CD4-positive, alpha-beta T cell (primary cell): Measurements from ENCODE around the gene WWOX. TPM values are rescaled to one million over a fixed set of nuclear protein-coding genes. Genes with fewer than 3 reads are reported as not detected.

Source experiments
- ATAC-seq: fragments of 200-7000 bp; cut with Tn5 transposase; one replicate; pipeline ENCODE4 v1.10.0; 2022; ENCODE audit warnings: mild to moderate bottlenecking; ENCODE audit not compliant: poor library complexity
- CTCF ChIA-PET: fragments of 350-600 bp; sonication (Branson Sonifier 250); formaldehyde crosslinking; loops from one replicate; lab custom pipeline; 2021; ENCODE audit warnings: antibody characterized with exemption, inconsistent platforms; lab: Charles Lee
- POLR2A ChIA-PET: fragments of 350-600 bp; sonication (Branson Sonifier 250); formaldehyde crosslinking; loops from one replicate; lab custom pipeline; 2021; ENCODE audit warnings: antibody characterized with exemption, inconsistent platforms; lab: Charles Lee
- DNase-seq, 14 experiments: peaks; one replicate each; pipeline ENCODE4 v3.0.0-alpha.2; 2013 to 2020; ENCODE audit warnings: mixed read lengths in 2 of 14
- H3K27ac ChIP-seq, 2 donors: one replicate each; pipeline versions ENCODE4 v1.5.1 to v1.7.0; 2013; ENCODE audit warnings: low read length in 2 of 2, low read depth in 1 of 2, mild to moderate bottlenecking in 1 of 2
- H3K27me3 ChIP-seq, 2 experiments: 1 replicate in 1 of 2; 2 replicates in 1 of 2; pipeline versions ENCODE4 v1.6.1 to v1.7.0; 2013; ENCODE audit warnings: low read length in 2 of 2, control low read depth in 1 of 2, mild to moderate bottlenecking in 1 of 2, moderate library complexity in 1 of 2; ENCODE audit not compliant: insufficient read depth in 2 of 2, control insufficient read depth in 1 of 2
- H3K36me3 ChIP-seq: one replicate; pipeline ENCODE4 v1.6.1; 2013; ENCODE audit warnings: low read length, control low read depth; ENCODE audit not compliant: insufficient read depth
- H3K4me1 ChIP-seq: one replicate; pipeline ENCODE4 v1.6.1; 2013; ENCODE audit warnings: low read length, control low read depth; ENCODE audit not compliant: insufficient read depth
- H3K4me3 ChIP-seq: one replicate; pipeline ENCODE4 v1.5.1; 2013; ENCODE audit warnings: mild to moderate bottlenecking, low read length, moderate library complexity
- H3K9me3 ChIP-seq, 2 experiments: 1 replicate in 1 of 2; 2 replicates in 1 of 2; pipeline versions ENCODE4 v1.6.1 to v1.7.0; 2013; ENCODE audit warnings: low read length in 2 of 2, mild to moderate bottlenecking in 2 of 2, control low read depth in 1 of 2, moderate library complexity in 1 of 2; ENCODE audit not compliant: control insufficient read depth in 1 of 2, insufficient read depth in 1 of 2
- H3K27ac Mint-ChIP-seq: one replicate; pipeline ENCODE4 v1.8.0; 2020; ENCODE audit warnings: mixed read lengths
- H3K27me3 Mint-ChIP-seq: one replicate; pipeline ENCODE4 v1.8.0; 2021; ENCODE audit warnings: mixed read lengths
- H3K36me3 Mint-ChIP-seq: one replicate; pipeline ENCODE4 v1.8.0; 2021; ENCODE audit warnings: low read depth, mixed read lengths
- H3K4me1 Mint-ChIP-seq: one replicate; pipeline ENCODE4 v1.8.0; 2021; ENCODE audit warnings: low read depth, mixed read lengths
- H3K4me3 Mint-ChIP-seq: one replicate; pipeline ENCODE4 v1.8.0; 2020; ENCODE audit warnings: mild to moderate bottlenecking, mixed read lengths
- H3K9me3 Mint-ChIP-seq: one replicate; pipeline ENCODE4 v1.8.0; 2020; ENCODE audit warnings: mixed read lengths
- intact Hi-C, 2 experiments: fragments of 100-400 bp; cut with DNase I in 1 of 2; cut with micrococcal nuclease in 1 of 2; formaldehyde crosslinking; loops; one replicate each; pipeline versions ENCODE4 v1.15.1 to v1.9.0; 2023 to 2025; cut with DNase I, micrococcal nuclease
- total RNA-seq, 174 experiments: library from RNA in 2 of 174; stranded (reverse) in 2 of 174; gene quantifications; one replicate each; pipeline ENCODE4 v1.2.3 and lab custom pipeline; 2021 to 2026
- TF ChIP-seq, protein P1 (sequence below): fragments of 200-600 bp; IDR thresholded peaks from one replicate; pipeline ENCODE4 v1.8.0; 2022; ENCODE audit warnings: antibody characterized with exemption, mild to moderate bottlenecking

Gene WWOX
- total RNA-seq, 2 experiments from 2014 or later, result 19.3 to 21.7 TPM

DNA sequence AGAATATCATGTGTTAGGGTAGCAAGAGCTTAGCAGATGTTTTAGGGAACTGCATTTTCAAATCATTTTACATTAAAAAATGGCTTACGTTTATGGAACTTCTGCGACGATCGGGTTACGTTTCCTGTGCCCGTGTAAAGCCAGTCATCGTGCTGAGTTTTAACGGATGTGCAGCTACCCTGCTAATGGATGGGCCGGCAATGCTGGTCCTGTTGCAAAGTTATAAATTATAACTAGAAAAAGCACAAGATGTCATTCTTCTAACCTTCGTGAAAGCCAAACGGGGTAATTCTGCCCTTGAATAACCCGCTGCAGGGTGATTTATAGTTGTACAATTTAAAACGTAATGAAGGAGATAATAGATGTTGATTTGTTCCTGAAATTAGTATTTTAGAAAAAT, 339.2 kb downstream of the WWOX start:
- Mint-ChIP-seq H3K4me1 (peaks cover 3% of the 10 kb centered on the region), H3K27me3 (no peaks in the 10 kb centered on the region), H3K36me3 (peaks cover 7% of the 10 kb centered on the region), H3K9me3 (no peaks in the 10 kb centered on the region), H3K4me3 (no peak overlapping the region), H3K27ac (no peak overlapping the region)
- no peaks in the 10 kb centered on the region for H3K9me3 ChIP-seq
- intact Hi-C loops, result loop anchor here in 1 of 2 experiments (5.0 kb wide), 1 partner anchor 316 kb away; no protein-coding TSS in a partner anchor
- no peaks in the 10 kb centered on the region for H3K27me3 ChIP-seq
- H3K4me1 ChIP-seq, result no peaks in the 10 kb centered on the region
- H3K36me3 ChIP-seq, result peaks cover 3% of the 10 kb centered on the region
- DNase-seq (no peak), ATAC-seq (no peak)
- TF ChIP-seq, protein P1, sequence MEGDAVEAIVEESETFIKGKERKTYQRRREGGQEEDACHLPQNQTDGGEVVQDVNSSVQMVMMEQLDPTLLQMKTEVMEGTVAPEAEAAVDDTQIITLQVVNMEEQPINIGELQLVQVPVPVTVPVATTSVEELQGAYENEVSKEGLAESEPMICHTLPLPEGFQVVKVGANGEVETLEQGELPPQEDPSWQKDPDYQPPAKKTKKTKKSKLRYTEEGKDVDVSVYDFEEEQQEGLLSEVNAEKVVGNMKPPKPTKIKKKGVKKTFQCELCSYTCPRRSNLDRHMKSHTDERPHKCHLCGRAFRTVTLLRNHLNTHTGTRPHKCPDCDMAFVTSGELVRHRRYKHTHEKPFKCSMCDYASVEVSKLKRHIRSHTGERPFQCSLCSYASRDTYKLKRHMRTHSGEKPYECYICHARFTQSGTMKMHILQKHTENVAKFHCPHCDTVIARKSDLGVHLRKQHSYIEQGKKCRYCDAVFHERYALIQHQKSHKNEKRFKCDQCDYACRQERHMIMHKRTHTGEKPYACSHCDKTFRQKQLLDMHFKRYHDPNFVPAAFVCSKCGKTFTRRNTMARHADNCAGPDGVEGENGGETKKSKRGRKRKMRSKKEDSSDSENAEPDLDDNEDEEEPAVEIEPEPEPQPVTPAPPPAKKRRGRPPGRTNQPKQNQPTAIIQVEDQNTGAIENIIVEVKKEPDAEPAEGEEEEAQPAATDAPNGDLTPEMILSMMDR, result no peak
- POLR2A ChIA-PET, result no interaction called here
- no peak overlapping the region for H3K4me3 ChIP-seq
- CTCF ChIA-PET, result no interaction called here
- H3K27ac ChIP-seq, result no peak overlapping the region

DNA sequence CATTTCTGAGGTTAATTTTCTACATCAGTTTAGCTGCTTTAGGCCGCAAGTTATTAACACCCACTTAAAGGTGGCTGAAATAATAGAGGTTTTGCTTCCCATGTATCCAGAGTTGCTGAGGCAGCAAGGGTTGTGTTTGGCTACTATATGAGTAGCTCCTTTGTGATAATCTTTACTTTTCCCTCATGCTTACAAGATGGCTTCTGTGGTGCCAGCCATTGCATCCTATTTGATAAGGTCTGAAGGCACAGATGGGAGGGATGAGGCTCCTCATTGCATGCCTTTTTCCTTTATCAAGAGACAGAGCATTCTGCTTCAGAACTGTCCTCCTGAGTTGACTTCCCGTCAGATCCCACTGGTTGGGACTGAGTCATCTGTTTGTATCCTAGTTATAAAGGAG, 340.2 kb downstream of the WWOX start:
- H3K4me1 ChIP-seq, result no peaks in the 10 kb centered on the region
- DNase-seq (no peak), ATAC-seq (no peak)
- H3K27ac ChIP-seq, result no peak overlapping the region
- no peaks in the 10 kb centered on the region for H3K27me3 ChIP-seq
- TF ChIP-seq, protein P1, result no peak
- H3K36me3 Mint-ChIP-seq, result peaks cover under 1% of the 10 kb centered on the region
- no peak overlapping the region for H3K27ac Mint-ChIP-seq
- no peaks in the 10 kb centered on the region for H3K27me3 Mint-ChIP-seq
- intact Hi-C loops, result loop anchor here in 1 of 2 experiments (5.0 kb wide), 1 partner anchor 317 kb away; no protein-coding TSS in a partner anchor
- POLR2A ChIA-PET, result no interaction called here
- no peaks in the 10 kb centered on the region for H3K9me3 ChIP-seq
- H3K4me1 Mint-ChIP-seq, result peaks cover 6% of the 10 kb centered on the region
- no peaks in the 10 kb centered on the region for H3K9me3 Mint-ChIP-seq
- H3K4me3 ChIP-seq, result no peak overlapping the region
- CTCF ChIA-PET, result no interaction called here
- H3K36me3 ChIP-seq, result no peaks in the 10 kb centered on the region
- no peak overlapping the region for H3K4me3 Mint-ChIP-seq

DNA sequence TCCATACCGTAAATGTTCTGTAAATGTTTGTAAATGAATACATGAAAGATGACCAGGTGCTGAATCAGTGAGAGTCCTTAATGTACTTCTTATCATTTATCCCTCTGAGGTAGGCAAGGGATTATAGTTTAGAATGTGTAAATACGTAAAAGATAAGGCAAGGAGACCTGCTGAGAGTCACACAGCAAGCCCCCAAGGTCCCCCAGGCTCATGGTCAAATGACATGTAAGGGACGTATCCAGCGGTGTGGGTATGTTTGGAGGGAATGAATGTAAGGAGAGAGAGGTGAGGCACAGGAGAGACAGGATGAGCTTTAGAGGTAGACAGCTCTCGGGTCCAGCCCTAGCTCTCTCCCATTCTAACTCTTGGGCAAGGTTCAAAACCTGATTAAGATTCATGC, 341.8 kb downstream of the WWOX start:
- CTCF ChIA-PET, result no interaction called here
- no peak overlapping the region for H3K27ac Mint-ChIP-seq

More for the DNA sequence above, 341.8 kb downstream of the WWOX start:
- POLR2A ChIA-PET, result no interaction called here
- DNase-seq (no peak), ATAC-seq (no peak)
- peaks cover 6% of the 10 kb centered on the region for H3K4me1 Mint-ChIP-seq
- intact Hi-C loops, result no loop called here
- Histone ChIP-seq H3K9me3 (no peaks in the 10 kb centered on the region), H3K36me3 (no peaks in the 10 kb centered on the region), H3K4me1 (no peaks in the 10 kb centered on the region), H3K27ac (no peak overlapping the region), H3K4me3 (no peak overlapping the region), H3K27me3 (no peaks in the 10 kb centered on the region)
- no peaks in the 10 kb centered on the region for H3K9me3 Mint-ChIP-seq
- H3K27me3 Mint-ChIP-seq, result no peaks in the 10 kb centered on the region
- no peaks in the 10 kb centered on the region for H3K36me3 Mint-ChIP-seq
- TF ChIP-seq, protein P1, result no peak
- H3K4me3 Mint-ChIP-seq, result no peak overlapping the region
